ENCODE measurements around the gene HSPA1L.
A peak's percentile ranks its signal among the peaks of the same experiment; 100 is the strongest.

The HSPA1L gene

GRCh38 chr6:31763619-31763940 is 51.5 kb downstream of the HSPA1L start:
- peak; percentile 71 for DNase-seq (ENCODE audit: low spot score)

DNA sequence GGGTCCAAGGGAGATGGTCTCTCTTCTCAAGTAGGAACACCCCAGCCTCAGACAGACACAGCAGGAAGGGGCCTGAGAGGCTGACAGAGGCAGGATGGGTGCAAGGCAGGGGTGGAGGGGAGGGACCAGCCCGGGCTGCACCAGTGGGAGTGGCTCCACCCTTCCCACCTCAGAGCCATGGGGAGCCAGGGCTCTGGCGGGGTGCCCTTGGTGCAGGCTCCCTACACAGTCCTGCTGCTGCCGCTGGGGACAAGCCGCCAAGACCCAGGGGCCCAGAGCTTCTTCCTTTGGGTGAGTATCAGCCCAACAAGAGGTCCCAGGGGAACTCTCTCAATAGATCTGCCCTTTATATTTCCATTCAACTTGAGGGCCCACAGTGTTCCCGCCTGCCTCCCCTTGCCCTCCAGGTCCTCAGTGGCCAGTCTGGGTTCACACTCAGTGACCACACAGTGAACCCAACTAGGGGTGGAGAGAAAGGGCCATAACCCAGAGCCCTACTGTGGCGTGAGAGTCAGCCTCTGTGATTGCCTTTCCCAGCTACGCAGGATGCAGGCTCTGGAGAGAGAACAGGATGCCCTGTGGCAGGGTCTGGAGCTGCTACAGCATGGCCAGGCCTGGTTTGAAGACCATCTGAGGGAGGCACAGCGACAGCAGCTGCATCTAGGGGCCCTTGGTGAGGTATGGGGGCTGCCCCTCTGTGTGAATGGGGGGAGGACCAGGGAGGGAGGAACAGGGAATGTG is 52.0 kb downstream of the HSPA1L start:
- no peak for DNase-seq (ENCODE audit: low spot score)

- no peak for DNase-seq (ENCODE audit: low spot score)
These were observed 52.7 kb downstream of the HSPA1L start, which contains the start of gene SAPCD1 for GRCh38 chr6:31762356-31762755. Gene SAPCD1 (plus strand): TSS chr6:31762656. CDS start chr6:31763055, 399 bp downstream.

DNA sequence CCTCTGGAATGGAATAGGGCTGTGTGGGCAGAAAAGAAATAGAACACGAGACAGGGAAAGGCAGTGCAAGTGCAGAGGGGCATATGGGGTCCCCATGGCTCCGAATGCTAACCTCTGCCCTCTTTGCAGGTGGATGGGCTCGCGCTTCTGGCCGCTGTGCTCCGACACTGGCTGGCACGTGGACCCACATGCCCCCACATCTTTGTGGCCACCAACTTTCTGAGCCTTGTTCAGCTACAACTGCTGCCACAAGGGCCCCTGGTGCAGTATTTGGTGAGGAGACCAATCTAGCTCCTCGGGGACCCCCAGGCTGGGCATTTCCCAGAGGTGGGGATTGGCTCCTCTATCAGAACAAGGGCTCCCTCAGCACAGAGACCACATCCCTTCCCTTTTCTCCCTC is 53.7 kb downstream of the HSPA1L start:
- no peak for DNase-seq (ENCODE audit: low spot score)

GRCh38 chr6:31760790-31761189 is 54.3 kb downstream of the HSPA1L start:
- no peak for DNase-seq (ENCODE audit: low spot score)
